Ovary (tissue), 3 donors: ENCODE data around the gene MAP1B.

Experiments
- CTCF ChIP-seq, 3 donors: fragments of 450-650 bp in 2 of 3; fragments of 200-600 bp in 1 of 3; IDR thresholded peaks; one replicate each; pipeline versions ENCODE4 v1.5.1 to v1.8.0; 2016 to 2022; ENCODE audit warnings: antibody characterized with exemption in 3 of 3, mild to moderate bottlenecking in 1 of 3
- EP300 ChIP-seq: sonication (generic); formaldehyde crosslinking; IDR thresholded peaks from one replicate; pipeline ENCODE4 v1.6.1; 2017; ENCODE audit warnings: antibody characterized with exemption
- POLR2A ChIP-seq: fragments of 450-650 bp; IDR thresholded peaks from one replicate; pipeline ENCODE4 v1.6.1; 2017; ENCODE audit warnings: antibody characterized with exemption, mild to moderate bottlenecking, moderate library complexity
- donor health status: DM: no; HTN: no; CAD: no.

GRCh38 chr5:72184408-72184807 lies 77.1 kb downstream of the MAP1B start:
- TF ChIP-seq POLR2A, result no peak
- no peak for TF ChIP-seq EP300
- no peak for TF ChIP-seq CTCF (IDR thresholded peaks at IDR 0.05)
